IPS-11a (cell line): ENCODE results near the gene TMEM61.
A peak's percentile ranks its signal among the peaks of the same experiment; 100 is the strongest.

Experiments
- H3K4me3 ChIP-seq: one replicate; pipeline ENCODE4 v1.5.1; 2013; ENCODE audit warnings: low read depth, low read length, control low read depth

TMEM61 gene

DNA sequence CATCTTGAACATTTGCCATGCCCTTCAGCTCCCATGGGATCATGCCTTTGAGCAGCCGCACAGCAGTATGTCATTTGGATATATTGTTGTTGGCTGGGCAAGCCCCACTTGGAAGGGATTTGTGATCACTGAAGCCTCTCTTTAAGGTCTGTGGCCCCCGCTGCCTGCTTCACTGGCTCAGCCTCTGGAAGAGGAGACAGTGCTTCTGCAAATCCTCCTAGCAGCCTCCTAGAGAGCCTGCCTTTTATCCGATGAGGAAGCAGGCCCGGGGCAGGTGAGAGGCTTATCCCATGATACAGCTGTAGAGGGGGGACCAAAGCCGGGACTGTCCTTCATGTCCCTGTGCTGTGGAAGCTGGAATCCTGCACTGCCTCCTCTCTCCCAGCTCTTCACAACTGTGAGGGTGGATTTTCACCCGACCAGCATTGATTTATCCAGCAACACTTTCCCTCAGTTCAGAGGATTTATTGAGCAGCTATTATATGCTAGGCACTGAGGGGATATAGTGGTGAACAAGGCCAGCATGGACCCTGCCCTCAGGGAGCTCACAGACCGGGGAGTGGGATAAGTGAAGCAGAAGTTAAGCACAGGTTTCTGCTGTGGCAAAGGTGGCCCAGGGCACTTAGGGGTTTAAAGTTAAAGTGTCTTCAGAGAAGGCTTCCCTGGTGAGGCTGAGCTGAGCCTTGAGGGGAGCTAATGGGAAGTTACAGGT is 3.9 kb downstream of the TMEM61 start:
- H3K4me3 ChIP-seq, result no peak overlapping the region

DNA sequence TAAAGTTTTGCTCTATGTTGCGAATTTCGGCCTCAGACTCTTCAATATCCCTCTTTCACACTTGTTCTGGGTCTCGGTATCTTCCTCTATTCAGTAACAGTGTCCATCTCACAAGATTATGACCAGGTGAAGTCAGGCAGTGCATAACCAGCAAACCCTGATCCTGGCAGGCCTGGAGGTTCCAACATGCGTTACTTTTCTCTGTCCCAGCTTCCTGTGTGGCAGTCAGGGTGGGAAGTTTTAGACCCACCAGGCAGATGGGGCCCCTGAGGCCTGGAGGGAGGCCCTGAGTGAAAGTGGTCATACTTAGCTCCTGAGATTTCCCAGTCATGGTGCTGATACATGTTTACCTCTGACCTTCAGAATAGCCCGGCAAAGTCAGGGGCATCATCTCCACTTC is 5.1 kb downstream of the TMEM61 start:
- H3K4me3 ChIP-seq, result no peak overlapping the region

DNA sequence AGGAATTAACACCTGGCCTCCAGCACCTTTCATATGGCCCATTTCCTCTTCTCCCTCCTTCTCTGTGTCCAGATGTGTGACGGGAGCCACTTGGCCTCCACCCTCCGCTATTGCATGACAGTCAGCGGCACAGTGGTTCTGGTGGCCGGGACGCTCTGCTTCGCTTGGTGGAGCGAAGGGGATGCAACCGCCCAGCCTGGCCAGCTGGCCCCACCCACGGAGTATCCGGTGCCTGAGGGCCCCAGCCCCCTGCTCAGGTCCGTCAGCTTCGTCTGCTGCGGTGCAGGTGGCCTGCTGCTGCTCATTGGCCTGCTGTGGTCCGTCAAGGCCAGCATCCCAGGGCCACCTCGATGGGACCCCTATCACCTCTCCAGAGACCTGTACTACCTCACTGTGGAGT is 5.6 kb downstream of the TMEM61 start:
- no peak overlapping the region for H3K4me3 ChIP-seq

DNA sequence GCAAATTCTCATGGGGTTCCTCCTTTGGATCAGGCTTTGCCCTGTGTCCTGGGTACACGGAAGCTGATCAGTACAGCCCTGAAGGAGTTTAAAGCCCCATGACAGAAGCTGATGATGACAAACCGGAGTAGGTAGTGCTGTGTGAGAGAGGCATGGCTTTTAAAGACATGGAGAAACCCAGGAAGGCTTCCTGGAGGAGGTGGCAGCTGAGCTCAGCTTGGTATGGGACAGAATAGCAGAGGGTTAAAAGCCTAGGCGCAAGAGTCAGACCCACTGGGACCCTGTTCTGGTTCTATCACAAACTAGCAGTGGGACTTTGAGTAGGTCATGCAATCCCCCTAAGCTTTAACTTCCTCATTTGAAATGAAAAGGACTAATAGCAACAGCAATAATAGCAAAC is 6.1 kb downstream of the TMEM61 start:
- H3K4me3 ChIP-seq, result no peak overlapping the region

DNA sequence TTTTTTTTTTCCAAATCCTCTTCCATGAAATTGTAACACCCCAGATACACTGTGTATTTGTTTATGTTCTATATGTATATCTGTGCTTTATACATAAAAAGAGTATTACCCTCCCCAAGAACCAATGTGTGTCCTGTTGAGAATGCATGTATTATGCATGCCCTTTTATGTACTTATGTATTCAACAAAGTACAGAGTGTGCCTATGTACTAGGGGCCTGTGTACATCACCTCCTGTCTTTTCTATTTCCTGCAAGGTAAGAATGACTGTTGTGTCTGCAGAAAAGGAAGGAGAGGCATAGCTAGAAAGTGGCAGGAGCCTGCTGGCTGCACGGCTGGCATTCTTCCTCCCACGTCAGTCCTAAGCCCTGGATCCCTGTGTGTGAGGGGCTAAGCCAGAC is 7.0 kb downstream of the TMEM61 start:
- H3K4me3 ChIP-seq, result no peak overlapping the region

DNA sequence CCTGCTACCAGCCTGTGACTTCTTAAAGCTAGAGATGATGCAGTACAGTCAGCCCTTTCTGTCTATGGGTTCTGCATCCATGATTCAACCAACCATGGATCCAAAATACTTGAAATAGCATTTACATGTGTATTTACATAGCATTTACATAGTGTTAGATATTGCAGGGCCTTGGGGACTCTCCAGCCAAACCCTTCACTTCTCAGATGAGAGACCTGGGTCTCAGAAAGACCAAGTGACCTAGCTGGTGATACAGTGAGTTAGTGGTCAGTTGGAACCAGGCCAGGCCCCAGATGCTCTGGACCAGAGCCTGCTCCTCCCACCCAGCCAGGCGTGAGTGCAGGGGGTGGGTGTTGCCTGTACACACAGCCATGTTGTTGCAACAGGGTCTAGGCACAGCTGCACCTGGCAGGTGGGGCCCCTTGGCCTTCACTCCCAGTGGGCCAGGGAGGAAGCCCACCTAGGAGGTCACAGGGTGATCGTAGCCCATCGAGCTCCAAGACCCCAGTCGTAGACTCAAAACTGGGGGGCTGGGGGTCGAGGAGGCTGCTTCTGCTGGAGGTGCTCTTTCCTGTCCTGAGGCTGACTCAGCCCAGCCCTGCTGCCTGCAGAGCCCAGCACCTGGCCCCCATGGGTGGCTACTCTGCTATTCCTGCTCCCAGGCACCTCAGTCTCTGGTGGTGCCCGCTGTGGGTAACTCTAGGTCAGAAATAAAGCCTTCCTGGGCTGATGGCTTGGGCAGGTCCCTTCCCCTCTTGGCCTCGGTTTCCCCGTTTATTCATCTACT is 7.7 kb downstream of the TMEM61 start:
- H3K4me3 ChIP-seq, result no peak overlapping the region

DNA sequence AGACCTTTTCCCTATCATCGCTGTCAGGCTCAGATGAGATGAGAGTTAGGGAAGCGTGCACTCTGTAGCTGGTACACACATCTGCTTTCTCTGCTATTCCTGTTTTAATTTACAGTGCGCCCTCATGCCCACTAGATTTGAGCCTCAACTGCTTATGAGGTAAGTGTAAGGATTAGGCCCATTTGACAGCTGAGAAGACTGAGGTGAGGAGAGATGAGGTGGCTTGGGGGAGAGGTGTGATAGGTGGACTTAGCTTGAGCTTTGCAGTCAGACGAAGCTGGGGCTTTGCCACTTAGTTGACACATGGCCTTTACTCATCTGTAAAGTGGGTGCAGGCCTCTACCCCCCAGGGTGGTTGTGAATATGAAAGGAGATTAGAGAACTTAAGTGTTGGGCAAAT is 8.5 kb downstream of the TMEM61 start:
- no peak overlapping the region for H3K4me3 ChIP-seq

DNA sequence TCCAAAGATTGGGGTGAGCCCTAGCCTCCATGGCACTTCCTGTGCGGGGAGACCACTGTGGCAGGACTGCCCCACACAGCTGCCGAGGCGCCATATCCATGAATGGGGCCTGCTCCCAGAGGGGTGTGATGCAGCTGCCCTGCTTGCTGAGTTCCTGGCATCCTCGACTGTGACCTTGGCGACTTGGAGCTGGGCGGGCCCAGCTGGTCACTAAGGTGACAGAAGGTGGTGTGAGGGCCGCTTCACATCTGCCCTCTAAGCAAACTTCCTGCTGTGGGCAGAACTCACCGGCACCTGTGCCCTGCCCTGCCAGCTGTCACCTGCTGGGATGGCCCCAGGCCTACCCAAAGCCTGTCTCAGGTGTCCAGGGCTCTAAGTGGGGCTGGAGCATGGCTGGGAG is 9.0 kb downstream of the TMEM61 start:
- H3K4me3 ChIP-seq, result no peak overlapping the region

DNA sequence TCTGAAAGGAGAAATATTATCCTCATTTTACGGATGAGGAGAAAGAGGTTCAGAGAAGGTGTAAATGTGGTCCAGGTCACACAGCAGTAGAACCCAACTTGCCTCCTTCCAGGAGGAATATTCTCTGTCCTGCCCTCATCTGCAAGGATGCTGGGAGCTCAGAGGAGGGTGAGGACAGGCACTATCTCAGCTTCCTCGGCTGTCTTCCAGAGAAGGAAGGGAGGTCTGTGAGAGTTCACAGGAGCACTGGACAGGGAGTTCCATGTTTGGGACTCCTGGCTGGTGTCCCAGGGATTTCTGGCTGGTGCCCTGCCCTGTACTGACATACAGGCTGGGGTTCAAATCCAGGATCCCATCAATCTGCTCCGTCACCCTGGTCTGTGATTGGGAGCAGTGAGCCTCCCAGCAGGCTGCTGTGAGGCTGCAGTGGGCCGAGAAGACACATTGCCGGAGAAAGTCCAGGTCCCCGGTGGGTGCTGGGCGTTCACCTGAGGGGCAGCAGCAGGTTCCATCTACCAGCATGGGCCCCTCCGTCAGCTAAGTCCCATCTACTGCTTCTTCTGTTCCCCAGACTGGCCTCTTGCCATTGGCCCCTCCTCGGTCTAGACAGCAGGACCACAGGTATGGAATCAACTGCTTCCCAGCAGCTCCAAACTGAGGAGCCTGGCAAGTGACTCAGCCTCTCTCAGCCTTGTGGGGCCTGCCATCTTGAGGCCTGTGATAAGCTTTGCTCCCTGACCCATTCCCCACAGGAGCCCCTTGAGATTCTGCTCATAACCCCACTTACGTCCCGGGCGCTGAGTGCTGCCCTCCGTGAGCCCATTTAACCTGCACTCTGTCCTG is 9.8 kb downstream of the TMEM61 start:
- H3K4me3 ChIP-seq, result no peak overlapping the region

DNA sequence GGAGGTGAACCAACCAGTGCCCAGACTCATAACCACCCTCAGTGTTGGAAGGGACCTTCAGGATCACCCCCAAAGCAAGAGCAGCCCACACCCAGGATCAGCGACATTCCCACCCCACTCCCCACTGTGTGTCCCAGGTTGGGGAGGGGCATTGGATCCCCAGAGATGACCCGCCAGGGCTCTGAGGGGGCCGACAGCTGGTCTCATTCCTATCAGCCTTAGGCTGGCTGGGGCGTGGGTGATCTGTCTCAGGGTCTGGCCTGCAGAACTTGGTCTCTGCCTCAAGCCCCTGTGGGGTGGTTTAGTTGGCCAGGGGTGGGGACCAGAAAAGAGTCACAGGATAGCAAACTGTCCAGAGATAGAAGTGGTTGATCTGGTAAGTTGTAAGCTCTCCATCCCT is 10.5 kb downstream of the TMEM61 start:
- no peak overlapping the region for H3K4me3 ChIP-seq

DNA sequence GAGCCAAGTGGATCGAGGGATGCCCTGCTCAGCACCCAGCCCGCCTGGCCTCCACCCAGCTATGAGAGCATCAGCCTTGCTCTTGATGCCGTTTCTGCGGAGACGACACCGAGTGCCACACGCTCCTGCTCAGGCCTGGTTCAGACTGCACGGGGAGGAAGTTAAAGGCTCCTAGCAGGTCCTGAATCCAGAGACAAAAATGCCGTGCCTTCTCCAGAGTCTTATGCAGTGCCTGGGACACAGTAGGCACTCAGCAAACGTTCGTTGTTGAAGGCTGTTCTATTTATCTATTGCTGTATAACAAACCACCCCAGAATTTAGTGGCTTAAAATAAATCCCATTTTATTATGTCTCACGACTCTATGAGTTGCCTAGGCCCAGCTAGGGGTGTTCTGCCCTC is 11.5 kb downstream of the TMEM61 start:
- H3K4me3 ChIP-seq, result no peak overlapping the region

DNA sequence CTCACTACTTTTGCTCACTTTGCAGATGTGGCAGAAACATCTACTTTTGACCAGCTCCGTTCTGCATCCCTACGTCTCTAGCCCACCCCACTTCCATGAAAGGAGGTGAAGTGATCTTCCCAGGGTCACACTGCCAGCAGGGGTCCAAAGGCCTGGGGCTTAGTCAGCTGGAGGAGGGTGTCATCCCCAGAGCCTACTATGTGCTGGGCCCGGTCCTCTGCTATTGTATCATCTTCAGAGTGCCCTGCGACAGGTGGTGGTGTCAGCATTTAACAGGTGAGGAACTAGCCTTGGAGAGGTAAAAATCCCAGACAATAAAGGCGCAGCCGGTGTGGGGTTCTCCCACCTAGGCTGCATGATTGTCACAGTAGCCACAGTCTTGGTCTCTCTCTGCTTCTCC is 12.7 kb downstream of the TMEM61 start:
- no peak overlapping the region for H3K4me3 ChIP-seq

DNA sequence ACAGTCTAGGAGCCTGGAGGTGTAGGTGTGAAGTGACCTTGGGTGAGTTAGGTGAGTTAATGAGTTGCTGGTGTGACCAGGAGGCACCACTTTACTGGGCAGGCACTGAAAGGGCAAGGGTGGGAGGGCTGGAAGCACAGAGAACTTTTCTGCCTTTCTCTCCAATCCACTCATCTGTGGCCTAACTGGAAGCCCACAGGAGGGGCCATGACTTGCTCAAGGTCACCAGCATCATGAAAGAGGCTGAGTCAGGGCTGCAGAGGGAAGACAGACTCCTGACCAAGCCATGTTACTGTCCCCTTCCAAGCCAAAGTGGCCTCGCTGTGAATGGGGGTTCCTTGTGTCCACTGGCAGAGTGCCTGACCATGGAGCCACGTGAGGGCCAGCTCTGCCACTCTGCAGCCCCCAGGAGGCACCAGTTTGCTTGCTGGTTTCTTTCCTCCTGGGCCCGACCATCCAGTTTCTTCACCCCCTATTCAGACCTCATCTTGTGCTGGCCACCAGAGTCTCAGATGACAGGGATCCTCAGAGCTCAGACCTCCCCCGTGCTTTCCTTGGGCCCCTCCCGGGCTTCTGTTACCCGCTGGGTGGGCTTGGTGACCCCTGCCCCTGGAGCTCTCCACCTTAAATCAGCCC is 14.0 kb downstream of the TMEM61 start:
- H3K4me3 ChIP-seq, result no peak overlapping the region

DNA sequence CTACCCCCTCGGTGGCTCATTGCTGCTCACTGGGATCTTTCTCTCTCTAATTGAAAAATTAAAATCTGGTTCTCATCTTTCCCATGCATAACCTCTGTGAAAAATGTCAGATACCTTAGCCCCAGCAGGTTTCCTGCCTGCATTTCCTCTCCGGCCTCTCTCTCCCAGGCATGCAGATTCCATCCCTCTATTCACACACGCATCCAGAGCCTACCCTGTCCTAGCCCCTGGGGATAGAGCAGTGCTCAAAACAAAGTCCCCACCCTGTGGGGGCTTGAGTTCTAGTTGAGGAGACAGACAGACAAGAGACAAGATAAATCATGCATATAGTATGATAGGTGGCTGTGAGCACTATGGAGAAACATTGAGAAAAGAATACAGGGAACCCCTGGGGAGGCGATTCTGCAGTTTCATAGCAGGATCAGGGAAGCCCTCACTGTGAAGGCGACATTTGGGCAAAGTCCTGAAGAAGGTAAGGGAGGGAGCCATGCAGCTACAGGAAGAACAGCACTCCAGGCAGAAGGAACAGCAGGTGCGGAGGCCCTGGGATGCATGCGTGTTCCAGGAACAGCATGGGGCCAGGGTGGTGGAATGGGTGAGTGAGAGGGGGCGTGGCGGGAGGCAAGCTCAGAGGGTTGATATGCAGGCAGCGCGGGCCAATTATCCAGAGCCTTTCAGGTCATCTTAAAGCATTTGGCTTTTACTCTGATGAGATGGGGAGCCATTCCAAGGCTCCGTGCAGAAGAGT is 14.8 kb downstream of the TMEM61 start:
- no peak overlapping the region for H3K4me3 ChIP-seq

DNA sequence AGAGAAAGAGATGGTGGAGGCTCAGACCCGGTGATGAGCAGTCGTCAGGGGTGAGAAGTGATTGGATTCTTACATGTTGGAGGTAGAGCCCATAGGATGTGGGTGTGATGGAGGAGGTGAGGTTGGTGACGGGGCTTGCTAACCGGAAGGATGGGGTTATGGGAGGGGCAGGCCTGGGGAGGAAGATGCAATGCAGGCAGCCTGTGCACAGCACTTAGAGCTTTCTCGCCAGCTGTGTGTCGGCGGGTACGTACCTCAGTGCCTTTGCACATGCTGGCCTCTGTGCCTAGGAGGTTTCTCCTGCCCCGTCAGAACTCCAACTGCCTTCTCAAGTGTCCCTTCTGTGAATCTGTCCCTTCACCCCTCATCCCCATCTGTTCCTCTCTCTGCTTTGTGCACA is 15.4 kb downstream of the TMEM61 start:
- H3K4me3 ChIP-seq, result no peak overlapping the region

DNA sequence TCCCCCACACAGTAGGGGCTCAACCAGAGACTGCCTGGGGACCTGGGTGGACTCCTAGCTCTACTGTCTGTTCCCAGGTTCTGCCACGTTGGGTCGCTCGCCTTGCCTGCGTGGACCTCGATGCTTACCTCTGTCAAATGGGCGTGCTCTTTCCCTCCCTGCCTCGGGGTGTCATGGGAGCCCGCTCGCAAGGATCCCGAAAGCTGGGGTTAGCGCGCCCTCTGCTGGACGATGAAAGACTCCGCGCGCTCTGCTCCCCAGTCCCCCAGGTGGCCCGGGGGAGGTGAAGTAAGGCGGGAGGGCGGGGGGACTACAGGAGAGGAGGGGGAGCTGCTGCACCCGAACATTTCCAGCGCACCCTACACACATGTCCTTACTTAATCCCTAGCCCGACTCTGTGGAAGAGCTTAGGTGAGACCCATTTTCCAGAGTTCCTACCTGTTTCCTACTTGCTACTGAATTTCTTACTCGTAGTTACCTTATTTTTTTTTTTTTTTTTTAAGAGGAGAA is 16.0 kb downstream of the TMEM61 start:
- peak overlapping the region; percentile 37 for H3K4me3 ChIP-seq

DNA sequence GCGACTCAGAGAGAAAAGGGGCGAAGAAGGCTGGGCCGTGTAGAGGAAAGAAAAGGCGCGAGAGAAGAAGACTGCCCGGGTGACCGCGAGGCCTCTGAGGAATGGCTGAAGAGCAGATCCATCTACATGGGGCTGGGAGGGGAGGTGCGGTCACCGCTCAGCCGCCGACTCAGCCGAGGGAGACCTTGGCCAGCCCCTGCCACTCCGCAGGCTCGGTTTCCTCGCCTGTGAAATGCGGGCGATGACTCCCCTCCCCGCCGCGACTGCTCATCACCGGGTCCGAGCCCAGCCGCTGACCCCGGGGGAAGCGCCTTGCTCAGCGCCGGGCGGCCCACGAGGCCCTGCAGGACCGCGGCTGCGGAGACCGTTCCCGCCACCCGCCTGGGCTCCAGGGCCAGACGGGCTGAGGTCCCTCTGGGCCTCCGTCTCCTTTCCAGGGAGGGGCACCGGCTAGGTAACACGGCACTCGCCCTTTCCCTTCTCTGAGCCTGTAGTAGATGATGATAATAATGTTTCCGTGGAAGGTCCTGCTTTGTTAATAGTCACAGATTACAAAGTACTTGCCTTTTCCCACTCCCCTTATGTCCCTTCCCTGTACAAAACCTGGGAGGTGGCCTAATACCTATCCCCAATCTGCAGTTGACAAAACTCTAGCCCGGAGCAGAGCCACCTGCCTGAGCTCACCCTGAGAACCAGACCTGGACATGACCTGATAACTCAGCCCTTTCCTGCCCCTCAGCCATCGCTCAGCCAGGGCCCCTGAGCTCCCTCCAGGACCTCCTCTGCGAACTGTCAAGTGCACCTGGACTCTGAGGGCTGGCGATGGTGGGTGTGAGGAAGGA is 16.7 kb downstream of the TMEM61 start:
- H3K4me3 ChIP-seq, result peak overlapping the region; percentile 37

DNA sequence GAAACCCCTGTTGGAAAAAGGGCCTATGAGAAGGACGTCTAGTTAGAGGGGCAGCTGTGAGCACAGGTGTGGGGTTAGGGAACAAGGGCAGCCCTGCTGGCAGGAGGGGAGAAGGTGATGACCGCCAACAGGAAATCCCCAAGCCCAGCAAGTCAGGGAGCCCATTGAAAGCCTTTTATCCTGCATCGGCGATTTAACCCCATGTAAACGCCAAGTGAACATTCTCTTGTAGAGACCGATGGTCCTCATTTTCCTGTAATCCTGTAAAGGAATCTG is 17.2 kb downstream of the TMEM61 start:
- no peak overlapping the region for H3K4me3 ChIP-seq

DNA sequence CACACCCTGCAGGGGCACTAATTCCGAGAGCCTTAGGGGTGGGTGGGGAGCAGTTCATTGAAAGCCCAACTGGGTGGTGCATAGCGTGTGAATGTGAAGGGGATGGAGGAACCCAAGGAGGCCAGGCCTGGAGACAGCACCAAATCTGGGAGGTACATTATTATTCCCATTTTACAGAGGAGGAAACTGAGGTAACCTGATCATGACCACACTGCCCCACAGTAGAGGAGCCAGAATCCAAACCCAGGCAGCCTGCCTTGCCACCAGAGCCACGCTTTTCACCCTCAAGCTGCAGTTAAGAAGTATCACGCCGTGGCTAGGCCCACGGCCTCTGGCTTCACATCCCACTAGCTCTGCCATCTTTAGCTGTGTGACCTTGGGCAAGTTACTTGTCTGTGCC is 17.7 kb downstream of the TMEM61 start:
- no peak overlapping the region for H3K4me3 ChIP-seq

DNA sequence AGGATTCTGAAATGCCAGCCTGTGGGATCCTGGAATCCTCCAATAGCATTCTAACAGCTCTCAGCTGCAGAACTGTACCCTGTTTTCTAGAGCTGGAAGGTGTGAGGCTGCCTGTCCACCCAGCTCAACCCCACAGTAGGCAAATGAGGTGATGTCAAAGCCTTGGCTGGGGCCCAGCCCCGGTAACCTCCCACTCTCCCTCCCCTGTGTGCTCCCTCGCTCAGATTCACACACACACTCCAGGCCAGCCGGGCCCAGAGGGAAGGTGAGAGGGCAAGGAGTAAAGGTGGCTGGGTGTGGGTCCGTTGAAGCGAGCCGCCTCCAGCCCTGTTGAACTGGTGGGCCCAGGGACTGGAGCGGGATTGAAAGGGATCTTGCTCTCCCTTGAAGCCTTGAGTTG is 18.2 kb downstream of the TMEM61 start, which contains the start of gene BSND:
TSS of gene BSND (plus strand) at position 257 of the 400 bp plus-strand sequence. CDS start 254 bp downstream, outside the sequence.
- no peak within 1 kb of the TSS for H3K4me3 ChIP-seq
